GM21528 (cell line): ENCODE data around the gene NDUFS4.
"Not testable (repeated sequence)": the region's sequence is repeated elsewhere in the genome, so short reads cannot be mapped to it uniquely, and the experiment has no call there.

Experiments used
- ATAC-seq: cut with Tn5 transposase; IDR thresholded peaks from one replicate; pipeline ENCODE4 v1.9.1; 2021; ENCODE audit warnings: mild to moderate bottlenecking, moderate library complexity; ENCODE audit not compliant: unreplicated experiment, low FRiP score

Gene NDUFS4

DNA sequence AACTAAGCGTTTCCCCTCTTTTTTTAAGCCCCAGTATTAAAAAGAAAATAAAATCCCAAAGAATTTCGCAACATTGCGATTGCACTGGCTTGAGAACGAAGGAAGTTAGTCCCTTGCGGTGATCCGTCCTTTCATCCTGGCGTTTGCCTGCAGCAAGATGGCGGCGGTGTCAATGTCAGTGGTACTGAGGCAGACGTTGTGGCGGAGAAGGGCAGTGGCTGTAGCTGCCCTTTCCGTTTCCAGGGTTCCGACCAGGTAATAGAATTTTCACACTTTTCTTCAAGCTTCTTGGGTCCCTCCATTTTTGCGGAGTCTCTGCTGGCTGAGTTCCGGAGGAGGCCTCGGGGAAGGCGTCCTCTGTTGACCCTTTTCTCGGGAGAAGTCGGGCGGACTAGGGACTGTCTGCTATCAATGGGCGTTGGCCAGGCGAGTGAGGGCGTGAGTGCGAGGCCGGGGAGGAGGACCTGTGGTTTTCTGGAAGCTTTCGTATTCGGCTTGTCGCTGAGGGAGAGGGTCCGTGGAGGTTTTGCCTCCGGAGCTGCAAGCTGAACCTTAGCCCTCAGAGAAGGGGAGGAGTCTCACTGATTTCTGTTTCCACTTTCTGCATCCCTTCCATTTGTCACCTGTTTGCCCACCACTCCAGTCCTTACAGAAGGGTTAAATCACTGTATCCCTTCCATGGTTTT lies at the start of gene NDUFS4:
Gene NDUFS4 (plus strand): TSS at position 134 of the 686 bp plus-strand sequence. CDS start 24 bp downstream, at position 158.
- ATAC-seq = peak; percentile 96

DNA sequence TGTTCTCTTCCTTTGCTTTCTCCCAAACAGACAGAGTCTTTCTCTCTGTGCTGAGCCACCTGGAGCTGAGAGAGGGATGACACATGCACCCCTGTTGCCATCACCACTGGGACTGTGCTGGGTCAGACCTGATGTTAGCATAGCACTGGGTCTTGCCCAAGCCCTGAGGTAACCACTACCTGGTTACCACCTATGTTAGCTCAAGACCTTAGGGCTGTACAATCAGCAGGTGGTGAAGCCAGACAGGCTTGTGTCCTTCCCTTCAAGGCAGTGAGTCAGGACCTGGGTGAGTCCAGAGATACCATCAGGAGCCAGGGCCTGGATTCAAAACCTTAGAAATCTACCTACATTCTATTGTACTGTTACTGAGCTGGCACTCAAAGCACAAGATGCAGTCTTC lies 47.9 kb upstream of the NDUFS4 start:
- no peak for ATAC-seq

DNA sequence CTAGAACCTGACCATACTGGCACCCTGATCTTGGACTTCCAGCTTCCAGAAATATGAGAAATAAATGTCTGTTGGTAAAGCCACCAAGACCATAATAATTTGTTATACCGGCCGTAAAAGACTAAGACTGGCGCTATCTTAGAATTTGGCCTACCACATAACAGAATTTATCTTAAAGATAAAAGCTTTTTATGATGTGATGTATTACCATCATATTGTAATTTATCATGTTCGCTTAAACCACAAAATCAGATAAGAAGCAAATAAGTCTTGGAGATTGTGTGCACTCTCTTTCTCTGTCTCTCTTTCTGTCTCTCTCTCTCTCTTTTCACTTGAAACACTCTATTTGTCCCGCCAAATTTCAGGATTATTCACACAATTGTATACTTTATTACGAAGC lies 44.5 kb upstream of the NDUFS4 start:
- no peak for ATAC-seq

GRCh38 chr5:53520813-53521212 lies 39.6 kb upstream of the NDUFS4 start:
- no peak for ATAC-seq

DNA sequence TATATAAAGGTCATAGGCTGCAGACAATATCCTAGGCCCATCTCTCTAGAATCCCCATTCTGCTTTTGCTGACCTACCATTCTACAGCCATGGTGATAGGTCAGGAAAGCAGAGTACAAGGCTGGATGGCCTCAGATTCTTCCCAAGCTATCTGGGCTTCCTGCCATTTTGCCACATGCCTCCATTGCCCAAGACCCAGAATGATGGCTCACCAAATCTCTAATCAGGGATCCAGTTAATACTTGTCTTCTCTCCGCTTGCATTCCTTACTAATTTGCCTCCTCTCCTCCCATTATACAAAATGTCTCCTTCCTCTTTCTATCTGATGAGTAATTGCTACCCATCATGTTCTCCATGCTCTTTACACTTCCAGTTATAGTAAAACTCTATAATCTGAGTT lies 22.7 kb upstream of the NDUFS4 start:
- ATAC-seq = no peak

- not testable (repeated sequence) for ATAC-seq
Measured at GRCh38 chr5:53540739-53541138, 19.7 kb upstream of the NDUFS4 start.

DNA sequence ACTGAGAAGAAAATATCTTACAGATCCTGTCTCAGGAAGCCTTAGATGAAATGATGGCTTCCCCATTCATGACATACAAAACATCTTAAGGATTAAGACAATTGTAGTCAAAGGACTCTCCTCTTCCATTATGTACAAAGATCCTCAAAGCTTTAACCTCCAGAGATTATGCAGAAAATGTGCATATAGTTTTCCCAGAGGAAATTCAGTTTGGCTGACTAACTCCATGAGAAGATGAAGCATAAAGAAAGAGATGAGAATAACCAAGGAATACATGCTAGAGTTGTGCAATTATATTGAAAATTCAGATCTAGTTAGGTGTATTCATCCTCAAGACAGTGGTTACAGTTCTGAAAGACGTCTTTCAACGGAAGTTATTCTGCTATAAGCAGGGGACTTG lies 18.6 kb upstream of the NDUFS4 start:
- ATAC-seq = no peak

GRCh38 chr5:53542926-53543325 lies 17.5 kb upstream of the NDUFS4 start:
- no peak for ATAC-seq

GRCh38 chr5:53543401-53543800 lies 17.0 kb upstream of the NDUFS4 start:
- no peak for ATAC-seq

GRCh38 chr5:53545744-53546143 lies 14.7 kb upstream of the NDUFS4 start:
- no peak for ATAC-seq

DNA sequence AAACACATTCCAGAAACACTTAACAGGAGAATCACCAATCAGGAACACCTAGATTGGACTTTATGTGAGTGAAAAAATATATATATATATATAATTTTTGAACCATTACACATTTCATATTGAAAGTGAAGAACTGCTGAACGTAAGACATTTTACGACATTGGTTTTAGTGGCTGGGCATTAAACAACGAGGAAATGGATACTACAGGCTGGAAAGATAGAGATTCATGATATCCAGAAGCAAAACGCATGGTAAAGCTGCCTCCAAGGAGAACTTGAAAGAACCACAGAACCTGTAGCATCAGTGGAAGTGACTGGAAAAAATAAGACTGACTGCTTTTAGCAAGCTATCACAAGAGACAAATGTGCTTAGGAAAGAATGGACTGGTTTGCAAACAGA lies 13.2 kb upstream of the NDUFS4 start:
- ATAC-seq = no peak

DNA sequence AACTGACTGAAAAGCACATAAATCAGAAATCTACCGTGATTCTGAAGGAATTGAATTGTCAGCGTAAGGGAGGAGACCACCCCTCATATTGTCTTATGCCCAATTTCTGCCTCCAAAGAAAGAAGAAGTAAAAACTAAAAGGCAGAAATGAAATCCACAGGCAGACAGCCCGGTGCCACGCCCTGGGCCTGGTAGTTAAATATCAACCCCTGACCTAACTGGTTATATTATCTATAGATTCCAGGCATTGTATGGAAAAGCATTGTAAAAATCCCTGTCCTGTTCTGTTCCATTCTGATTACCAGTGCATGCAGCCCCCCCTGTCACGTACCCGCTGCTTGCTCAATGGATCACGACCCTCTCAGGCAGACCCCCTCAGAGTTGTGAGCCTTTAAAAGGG lies 11.9 kb upstream of the NDUFS4 start:
- not testable (repeated sequence) for ATAC-seq

GRCh38 chr5:53549792-53550191 lies 10.6 kb upstream of the NDUFS4 start:
- ATAC-seq = no peak

DNA sequence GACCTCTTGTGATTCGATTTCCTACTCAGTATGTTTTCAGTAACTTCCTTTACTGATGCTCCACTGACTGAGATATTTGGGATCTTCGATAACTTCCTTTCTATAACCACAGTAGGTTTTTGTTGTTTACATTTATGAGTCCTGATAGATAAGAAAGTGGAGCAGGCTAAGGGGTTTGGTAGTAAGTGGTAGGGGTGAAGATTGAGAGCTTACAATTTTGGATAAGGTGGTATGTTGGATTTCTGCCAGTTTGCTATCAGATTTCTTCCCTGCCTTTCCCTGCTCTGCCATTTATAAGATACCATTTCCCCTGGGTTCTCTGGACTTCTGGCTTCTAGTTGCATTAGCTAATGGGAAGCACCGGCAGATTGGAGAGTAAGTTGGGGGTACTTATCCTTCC lies 7.9 kb upstream of the NDUFS4 start:
- no peak for ATAC-seq

GRCh38 chr5:53554444-53554843 lies 6.0 kb upstream of the NDUFS4 start:
- ATAC-seq = no peak

DNA sequence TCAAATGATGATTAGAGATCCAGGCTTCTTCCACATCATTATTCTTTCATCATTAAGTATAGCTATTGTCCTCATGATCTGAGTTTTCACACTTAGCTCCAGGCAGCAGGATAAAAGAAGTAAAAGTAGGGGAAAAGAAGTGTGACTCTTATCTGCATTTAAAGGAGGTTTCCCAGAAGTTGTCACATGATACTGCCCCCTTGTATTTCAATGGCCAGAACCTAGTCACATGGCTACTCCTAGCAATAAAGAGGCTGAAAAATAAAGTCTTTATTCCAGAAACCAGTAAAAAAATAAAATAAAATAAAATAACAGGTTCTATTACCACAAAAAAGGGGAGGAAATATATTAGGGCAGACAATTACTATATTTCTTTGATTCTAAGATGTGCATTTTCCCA lies 5.3 kb upstream of the NDUFS4 start:
- ATAC-seq = no peak

GRCh38 chr5:53556001-53556400 lies 4.4 kb upstream of the NDUFS4 start:
- ATAC-seq = no peak

DNA sequence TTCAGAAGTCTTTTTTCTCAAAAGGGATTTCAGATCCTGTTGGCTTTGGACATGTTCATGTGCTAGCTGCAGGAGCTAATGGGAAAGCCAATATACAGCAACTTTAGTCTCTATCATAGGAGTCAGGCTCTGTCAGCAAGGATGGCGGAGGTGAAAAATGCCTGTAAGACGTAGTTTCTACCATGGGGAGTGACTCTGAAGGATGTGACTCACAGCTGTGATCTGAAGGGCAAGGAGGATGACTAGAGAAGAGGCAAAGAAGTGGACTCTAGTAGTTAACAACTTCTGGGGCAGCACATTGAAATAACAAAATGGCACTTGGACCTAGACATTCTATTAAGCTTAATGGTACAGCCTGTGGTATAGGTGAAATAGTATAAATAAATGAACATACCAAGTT lies 3.1 kb upstream of the NDUFS4 start:
- no peak for ATAC-seq

GRCh38 chr5:53558966-53559365 lies 1.5 kb upstream of the NDUFS4 start:
- no peak for ATAC-seq

GRCh38 chr5:53560028-53560427 lies 411 bp upstream of the NDUFS4 start:
- peak; percentile 22 for ATAC-seq

DNA sequence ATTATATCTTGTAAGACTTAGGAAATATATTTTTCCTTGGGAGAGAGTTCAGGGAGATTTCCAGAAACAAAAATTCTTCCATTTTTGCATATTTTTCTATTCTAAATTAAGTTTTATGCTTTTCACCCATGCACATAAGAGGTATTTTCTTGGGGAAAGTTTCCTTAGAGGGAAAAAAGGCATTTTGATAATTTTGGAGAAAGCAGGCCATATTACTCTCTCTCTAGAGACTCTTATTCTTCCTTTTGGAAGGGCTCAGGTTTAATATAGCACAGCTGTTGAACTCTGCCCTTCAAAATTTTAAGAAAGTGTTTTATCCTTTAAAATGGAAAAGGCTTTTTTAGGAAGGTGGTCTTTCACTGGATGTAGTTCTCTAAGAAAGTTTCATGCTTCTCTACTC lies 8.0 kb downstream of the NDUFS4 start:
- no peak for ATAC-seq

DNA sequence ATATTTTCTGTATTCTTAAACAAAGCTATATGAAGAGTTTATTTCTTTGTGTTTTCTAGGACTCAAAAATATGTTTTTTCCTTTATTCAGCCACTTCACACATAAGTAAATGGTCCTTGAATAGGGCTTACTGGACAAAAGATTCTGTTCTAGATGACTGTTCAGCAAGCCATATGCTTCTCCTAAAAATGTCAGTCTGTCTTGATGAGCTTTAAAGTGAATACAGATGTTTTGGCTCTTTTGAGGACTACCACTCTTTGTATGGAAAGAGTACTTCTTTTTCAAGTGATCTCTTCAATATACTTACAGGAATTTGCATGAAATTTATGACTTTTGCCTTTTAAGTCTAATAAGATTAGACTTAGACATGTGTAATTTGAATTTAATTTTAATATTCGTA lies 8.4 kb downstream of the NDUFS4 start:
- no peak for ATAC-seq

GRCh38 chr5:53569453-53569852 lies 9.0 kb downstream of the NDUFS4 start:
- ATAC-seq = no peak
